HG03095 (cell line): ENCODE results near the gene SH3D21.

Experiments
- ATAC-seq: cut with Tn5 transposase; IDR thresholded peaks from one replicate; pipeline ENCODE4 v1.9.1; 2021; ENCODE audit warnings: moderate library complexity; ENCODE audit not compliant: unreplicated experiment

SH3D21 gene

GRCh38 chr1:36306210-36306901 is at the start of gene SH3D21:
SH3D21 (plus strand) TSS chr1:36306368; CDS start chr1:36306421, 53 bp downstream.
- ATAC-seq = peak; percentile 25

GRCh38 chr1:36256558-36257374 is 49.4 kb upstream of the SH3D21 start:
- no peak for ATAC-seq

GRCh38 chr1:36257375-36257767 is 48.8 kb upstream of the SH3D21 start:
- no peak for ATAC-seq

GRCh38 chr1:36258960-36259344 is 47.2 kb upstream of the SH3D21 start:
- ATAC-seq = no peak

- ATAC-seq = no peak
These were observed 37.2 kb upstream of the SH3D21 start for GRCh38 chr1:36268981-36269380.

- no peak for ATAC-seq
These were observed 36.7 kb upstream of the SH3D21 start for GRCh38 chr1:36269408-36269838.

- no peak for ATAC-seq
These were observed 33.1 kb upstream of the SH3D21 start for GRCh38 chr1:36273024-36273423.

GRCh38 chr1:36274201-36274600 is 32.0 kb upstream of the SH3D21 start:
- no peak for ATAC-seq

- no peak for ATAC-seq
These were observed 29.5 kb upstream of the SH3D21 start for GRCh38 chr1:36276688-36277087.

- no peak for ATAC-seq
These were observed 26.9 kb upstream of the SH3D21 start for GRCh38 chr1:36279110-36279788.

GRCh38 chr1:36279789-36280296 is 26.3 kb upstream of the SH3D21 start:
- no peak for ATAC-seq

GRCh38 chr1:36284061-36284460 is 22.1 kb upstream of the SH3D21 start:
- no peak for ATAC-seq

- ATAC-seq = no peak
These were observed 21.7 kb upstream of the SH3D21 start for GRCh38 chr1:36284517-36284916.

GRCh38 chr1:36285443-36286101 is 20.6 kb upstream of the SH3D21 start:
- no peak for ATAC-seq

- no peak for ATAC-seq
These were observed 19.4 kb upstream of the SH3D21 start for GRCh38 chr1:36286802-36287201.

- no peak for ATAC-seq
These were observed 18.6 kb upstream of the SH3D21 start for GRCh38 chr1:36287595-36287994.

GRCh38 chr1:36295390-36295789 is 10.8 kb upstream of the SH3D21 start:
- no peak for ATAC-seq

- ATAC-seq = no peak
These were observed 9.1 kb upstream of the SH3D21 start for GRCh38 chr1:36297062-36297461.

GRCh38 chr1:36298640-36299039 is 7.5 kb upstream of the SH3D21 start:
- no peak for ATAC-seq

GRCh38 chr1:36300526-36300925 is 5.6 kb upstream of the SH3D21 start:
- ATAC-seq = no peak

GRCh38 chr1:36301220-36301619 is 4.9 kb upstream of the SH3D21 start:
- ATAC-seq = no peak
